Activated CD8-positive, alpha-beta memory T cell treated with anti-CD3 and anti-CD28 coated beads, Interleukin-2, amount 50 U/mL, for 48 hours (primary cell): ENCODE measurements around the gene HOXA5.

ENCODE experiments used
- DNase-seq: peaks from one replicate; pipeline ENCODE4 v3.0.0-alpha.2; 2020

HOXA5 gene

GRCh38 chr7:27182285-27182841, 38.9 kb upstream of the HOXA5 start:
- DNase-seq, result peak; percentile 43

- peak; percentile 41 for DNase-seq
Measured at GRCh38 chr7:27181795-27182275, 38.4 kb upstream of the HOXA5 start.

DNA sequence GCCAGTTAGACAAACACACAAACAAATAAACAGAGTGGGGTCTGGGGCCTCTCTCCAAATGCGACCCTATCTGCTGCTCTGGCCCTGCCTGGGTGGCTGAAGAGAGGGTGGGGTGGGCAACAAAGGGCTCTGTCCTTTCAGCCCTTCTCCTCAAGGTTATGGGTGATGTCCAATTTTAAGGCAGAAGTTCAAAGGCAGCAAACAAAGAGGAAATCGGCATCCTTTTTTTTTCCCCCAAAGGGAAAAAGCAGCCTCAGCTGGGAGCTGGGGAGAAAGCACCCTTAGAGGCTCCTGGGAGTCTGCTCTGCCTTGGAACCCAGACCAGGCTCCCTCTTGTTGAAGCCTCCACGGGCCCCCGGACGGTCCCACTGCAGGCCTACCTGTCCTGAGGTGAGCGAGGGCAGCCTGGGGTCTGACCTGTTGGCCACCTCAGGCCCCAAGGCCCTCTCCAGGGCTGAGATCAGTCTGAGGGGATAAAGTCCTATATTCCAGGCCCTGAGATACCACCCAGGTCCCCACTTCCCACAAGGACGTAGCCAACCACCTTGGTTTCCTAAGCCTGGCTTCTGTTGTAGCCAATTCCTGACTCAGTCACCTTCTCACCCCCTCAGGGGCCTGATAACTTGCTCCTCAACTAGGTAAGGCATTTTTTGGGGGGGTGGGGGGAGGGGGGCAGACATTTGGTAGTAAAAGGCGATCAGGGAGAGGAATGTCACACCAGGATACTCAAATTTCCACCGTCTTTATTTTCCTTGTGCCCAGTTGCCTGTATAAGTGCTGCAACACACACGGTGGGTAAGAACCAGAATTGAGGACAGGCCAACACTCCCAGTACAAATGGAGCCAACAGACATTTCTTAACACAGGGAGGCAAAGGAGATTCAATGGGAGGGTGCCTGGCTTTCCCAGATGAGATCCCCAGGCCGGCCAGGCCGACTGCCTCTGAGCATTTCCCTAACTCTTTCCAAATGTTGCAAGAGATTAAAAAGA, 37.2 kb upstream of the HOXA5 start:
- DNase-seq, result peak; percentile 48

DNA sequence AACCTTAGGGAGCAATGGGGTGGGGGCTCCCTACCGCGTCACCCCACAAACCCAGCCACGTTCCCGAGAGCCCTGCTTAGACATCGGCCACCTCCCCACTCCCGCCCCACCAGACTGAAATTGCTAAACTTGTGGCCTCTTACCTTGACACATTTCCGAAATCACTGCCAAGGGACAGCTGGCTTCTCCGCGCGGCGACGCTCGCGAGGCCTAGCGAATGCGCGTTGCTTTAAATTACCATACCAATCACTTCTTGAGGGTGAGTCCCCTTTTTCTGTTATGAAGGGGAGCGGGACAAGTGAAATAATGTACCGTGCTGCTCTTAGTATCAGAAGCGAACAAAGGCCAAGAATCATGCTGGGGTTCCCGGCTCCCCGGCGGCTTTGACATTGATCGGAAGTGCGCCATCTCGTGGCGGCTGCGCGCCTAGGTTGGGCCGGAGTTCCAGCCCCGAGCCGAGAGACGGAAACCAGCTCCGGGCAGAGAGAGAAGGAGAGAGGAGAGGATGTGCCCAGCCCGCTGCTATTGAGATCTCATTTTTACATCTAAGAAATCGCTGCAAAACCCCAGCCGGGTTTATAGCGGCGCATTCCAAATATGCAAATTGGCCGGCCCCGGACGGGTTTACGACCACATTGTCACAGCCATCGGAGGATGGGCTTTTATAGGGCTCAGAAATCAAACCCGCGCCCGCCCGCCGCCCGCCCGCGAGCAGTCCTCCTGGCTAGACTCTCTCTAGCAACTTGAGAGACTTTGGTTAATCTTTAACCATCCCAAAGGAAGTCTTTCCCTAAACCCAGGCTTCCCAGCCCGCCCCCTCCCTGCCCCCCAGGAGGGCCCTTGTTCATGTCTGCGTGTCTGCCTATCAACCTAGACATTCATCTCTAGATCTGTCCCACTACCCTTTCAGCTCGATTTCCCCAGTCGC, 36.3 kb upstream of the HOXA5 start:
- DNase-seq, result peak; percentile 91

- no peak for DNase-seq
Measured at GRCh38 chr7:27179030-27179429, 35.5 kb upstream of the HOXA5 start.

- DNase-seq, result no peak
Measured at GRCh38 chr7:27178366-27178765, 34.9 kb upstream of the HOXA5 start.

- DNase-seq, result no peak
Measured at GRCh38 chr7:27177795-27178320, 34.4 kb upstream of the HOXA5 start.

GRCh38 chr7:27176962-27177794, 33.7 kb upstream of the HOXA5 start:
- no peak for DNase-seq

GRCh38 chr7:27176524-27176845, 33.0 kb upstream of the HOXA5 start:
- no peak for DNase-seq

DNA sequence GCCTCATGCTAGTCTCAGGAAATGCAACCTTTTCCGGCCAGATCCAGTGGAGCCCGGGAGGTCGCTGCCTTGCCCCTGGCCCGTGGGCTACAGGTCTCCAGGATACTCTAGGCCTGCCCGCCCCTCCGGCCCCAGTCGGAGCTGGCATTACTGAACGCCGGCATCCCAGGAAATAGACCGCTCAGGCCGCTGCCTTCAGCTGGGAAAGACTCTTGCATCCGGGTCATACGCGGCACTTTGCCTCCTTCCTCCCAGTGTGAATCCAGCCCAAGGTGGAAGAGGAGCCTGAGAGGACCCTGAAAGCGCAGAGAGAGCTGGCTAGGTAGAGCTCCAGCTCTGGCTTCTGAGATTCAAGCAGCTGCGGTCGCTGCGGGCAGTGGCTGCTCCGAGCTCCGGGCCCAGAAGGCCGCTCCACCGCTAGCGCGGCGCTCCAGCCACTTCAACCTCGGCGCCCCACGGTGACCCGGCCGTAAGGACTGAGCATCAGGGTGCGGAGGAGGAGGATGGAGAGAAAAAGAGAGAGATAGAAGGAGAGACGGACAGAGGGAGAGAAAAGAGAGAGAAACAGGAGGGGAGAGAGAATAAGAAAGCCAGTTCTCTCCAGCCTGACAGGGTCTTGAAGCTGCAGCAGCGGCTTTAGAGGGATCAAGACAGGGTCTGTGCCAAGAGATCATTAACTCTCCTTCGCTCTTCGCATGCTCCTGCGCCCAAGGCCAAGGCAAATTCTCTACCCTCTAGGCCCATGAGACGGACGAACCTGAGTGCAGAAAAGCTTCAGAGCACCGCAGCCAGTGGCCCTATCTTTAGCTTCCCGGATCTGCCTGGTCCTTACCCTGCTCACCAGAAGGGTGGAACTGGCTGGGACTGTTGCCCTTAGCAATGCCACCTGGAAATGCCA, 32.4 kb upstream of the HOXA5 start:
- no peak for DNase-seq

DNA sequence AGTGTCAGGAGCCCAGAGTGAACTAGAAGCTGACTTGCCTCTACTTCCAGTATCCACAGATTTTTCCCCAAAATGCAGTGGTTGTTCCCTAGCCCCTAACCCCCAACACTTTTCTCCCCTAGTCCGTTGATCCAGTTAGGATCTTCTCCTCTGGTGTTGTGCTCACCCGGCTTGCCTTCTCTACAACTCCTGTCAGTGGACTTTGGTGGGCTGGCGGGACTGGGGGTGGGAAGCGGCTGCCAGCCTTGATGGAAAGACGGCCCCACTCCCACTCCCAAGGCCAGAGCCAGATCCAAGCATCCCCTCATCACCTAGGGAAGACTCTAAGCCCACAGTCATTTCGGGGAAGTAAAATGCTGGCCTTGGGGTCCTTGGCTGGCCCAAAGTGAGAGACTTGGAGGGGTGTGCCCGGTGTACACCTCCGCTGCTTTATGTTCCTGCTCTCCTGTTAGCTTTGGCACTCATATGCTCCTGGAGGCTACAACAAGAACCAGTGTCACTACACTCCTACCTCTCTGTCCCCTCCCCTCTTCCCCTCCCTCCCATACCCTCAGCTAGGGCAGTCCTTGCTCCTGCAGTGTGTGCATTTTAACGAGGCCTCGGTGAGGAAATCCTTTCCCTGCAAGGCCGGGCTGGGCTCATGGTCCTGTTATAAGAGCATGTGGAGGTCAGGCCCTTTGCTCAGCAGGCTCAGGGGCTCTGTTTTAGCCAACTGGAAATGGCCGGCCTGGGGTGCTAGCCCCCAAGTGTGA, 31.6 kb upstream of the HOXA5 start:
- DNase-seq, result peak; percentile 46

GRCh38 chr7:27173956-27174873, 30.7 kb upstream of the HOXA5 start, which contains the start of gene HOXA10:
TSS of gene HOXA10 (minus strand) at chr7:27174320. CDS start at chr7:27174306, 14 bp downstream.
- peak; percentile 52 for DNase-seq

DNA sequence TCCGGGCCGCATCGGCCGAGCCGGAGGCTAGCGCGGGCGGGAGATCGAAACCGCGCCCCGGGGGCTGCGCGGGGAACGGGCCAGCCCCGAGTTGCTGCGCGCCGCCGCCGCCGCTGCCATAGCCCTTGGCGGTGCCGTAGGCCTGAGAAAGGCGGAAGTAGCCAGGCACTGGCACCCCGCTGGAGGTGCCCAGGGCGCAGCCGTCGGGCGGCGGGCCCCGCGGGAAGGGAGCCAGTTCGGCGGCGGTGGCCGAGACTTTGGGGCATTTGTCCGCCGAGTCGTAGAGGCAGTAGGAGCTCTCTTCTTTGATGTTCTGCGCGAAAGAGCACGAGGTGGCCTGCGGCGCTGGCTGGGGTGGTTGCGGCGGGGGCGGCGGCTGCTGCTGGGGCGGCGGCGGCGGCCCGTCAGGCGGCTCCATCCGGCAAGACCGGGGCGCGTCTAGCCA, 30.1 kb upstream of the HOXA5 start:
- DNase-seq, result no peak

GRCh38 chr7:27172823-27173510, 29.5 kb upstream of the HOXA5 start:
- DNase-seq, result peak; percentile 64

DNA sequence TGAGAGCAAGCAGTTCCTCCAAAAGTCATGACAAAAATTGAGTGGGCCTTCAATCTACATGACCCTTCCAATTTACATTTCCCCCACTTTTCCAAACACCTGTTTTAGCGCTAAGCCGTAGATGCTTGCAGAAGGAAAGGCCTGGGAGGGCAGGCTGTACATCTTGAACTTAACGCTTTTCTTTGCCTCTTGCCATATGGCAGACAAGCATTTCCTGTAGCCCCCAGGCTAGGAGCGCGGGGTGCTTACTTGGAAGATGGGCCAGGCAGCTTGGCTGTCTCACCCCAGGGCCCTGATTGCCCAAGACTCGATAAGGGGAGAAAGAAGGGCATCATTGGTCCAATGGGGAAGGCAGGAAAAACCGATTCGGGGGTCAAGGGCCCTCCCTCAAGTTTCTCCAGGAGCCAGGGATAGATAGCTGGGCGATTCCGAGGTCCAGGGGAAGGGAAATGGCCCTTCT, 28.9 kb upstream of the HOXA5 start:
- DNase-seq, result peak; percentile 57

DNA sequence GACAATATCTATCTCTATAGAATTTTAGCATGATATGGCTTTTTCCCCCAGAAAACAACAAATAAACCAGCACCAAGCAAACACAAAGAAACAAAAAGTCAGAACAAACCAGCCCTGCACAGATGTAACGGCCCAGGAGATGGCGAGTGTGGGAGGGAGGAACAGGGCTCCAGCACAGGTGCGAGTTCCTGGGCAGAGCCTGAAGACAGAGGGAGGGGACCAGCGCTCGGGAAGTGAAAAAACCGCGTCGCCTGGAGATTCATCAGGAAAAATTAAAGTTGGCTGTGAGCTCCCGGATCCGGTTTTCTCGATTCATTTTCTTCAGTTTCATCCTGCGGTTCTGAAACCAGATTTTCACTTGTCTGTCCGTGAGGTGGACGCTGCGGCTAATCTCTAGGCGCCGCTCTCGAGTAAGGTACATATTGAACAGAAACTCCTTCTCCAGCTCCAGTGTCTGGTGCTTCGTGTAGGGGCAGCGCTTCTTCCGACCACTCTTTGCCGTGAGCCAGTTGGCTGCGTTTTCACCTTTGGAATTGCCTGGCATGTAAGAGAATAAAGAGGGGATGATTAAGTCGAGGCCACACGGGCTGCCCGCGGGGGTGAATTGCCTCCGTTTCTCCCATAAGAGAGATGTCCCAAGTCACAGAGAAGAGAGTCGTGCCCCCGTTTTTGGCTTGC, 28.3 kb upstream of the HOXA5 start:
- peak; percentile 55 for DNase-seq

GRCh38 chr7:27171325-27171636, 27.8 kb upstream of the HOXA5 start:
- DNase-seq, result peak; percentile 54
